K562 (cell line): Measurements from ENCODE around the gene AP4S1. TPM values are rescaled to one million over a fixed set of nuclear protein-coding genes. Genes with fewer than 3 reads are reported as not detected.
A peak's percentile ranks its signal among the peaks of the same experiment; 100 is the strongest.

Experiments
- microRNA counts: library from miRNA; unstranded; fragments of <30 nt; microRNA quantifications from one replicate; lab custom pipeline; 2016
- microRNA-seq: library from miRNA; unstranded; fragments of <30 nt; microRNA quantifications from one replicate; pipeline ENCODE4, GENCODE V29; 2018; ENCODE audit warnings: borderline microRNAs expressed
- polyA plus RNA-seq, 8 experiments: library from polyadenylated mRNA; depleted of rRNA in 4 of 8; stranded (reverse) in 5 of 8; unstranded in 3 of 8; fragments of >200 nt; fragmentation: Nextera tagmentation in 2 of 8; fragmentation: Illumina TruSeq in 1 of 8; extraction: Ambion mirVana in 2 of 8; extraction: Trizol in 1 of 8; gene quantifications; 2 replicates each; pipeline versions ENCODE4 v1.2.1 to v1.2.3, GENCODE V29; 2011 to 2014; ENCODE audit warnings: inconsistent platforms in 1 of 8, missing spikeins in 1 of 8
- small RNA-seq: library from RNA; depleted of rRNA; stranded (forward); fragments of <200 nt; gene quantifications from one replicate; pipeline ENCODE3, GENCODE V24; 2014
- total RNA-seq, 7 experiments: library from RNA; depleted of rRNA in 6 of 7; stranded (reverse); fragments of >200 nt in 6 of 7; fragmentation: Illumina TruSeq in 2 of 7; extraction: Trizol in 2 of 7; gene quantifications; 2 replicates each; pipeline versions ENCODE4 v1.2.1 to v1.2.3, GENCODE V29; 2011 to 2021; ENCODE audit warnings: low replicate concordance in 1 of 7

The AP4S1 gene
- total and polyA plus RNA-seq, 9 of the 15 experiments (the other 6 are each of a cell fraction or from before 2014, with no cell fraction given) = 3.7 to 7.8 (median 5.9) TPM

MicroRNA genes within 50 kb of the gene (microRNA counts, 767-probe panel; counts per million panel counts)
- 1,139 counts per million, percentile 25 among the panel's probes with 10 or more counts for microRNA hsa-miR-624-3p (lab: Ali Mortazavi, UCI)

Small RNAs within 50 kb of the gene (microRNA-seq; reads per million reads assigned to microRNA genes)
- 51.3 reads per million, percentile 74 among the genes with 10 or more reads in this experiment for gene MIR624

Small RNAs within 50 kb of the gene (small RNA-seq; reads per million reads assigned to genes)
- 2.6 reads per million, percentile 86 among the genes with 10 or more reads in this experiment for gene MIR624
- gene RNU6-541P = not detected

Other genes starting within 250 kb of the AP4S1 start
- gene COCH, start 151.1 kb upstream of the AP4S1 start, total RNA-seq (2014; rRNA removed) = 64.8 and 70.0 TPM in 2 replicates
- 88.6 and 91.9 TPM in 2 replicates for gene COCH, start 151.1 kb upstream of the AP4S1 start, total RNA-seq (2014; rRNA removed; fragmentation: Illumina TruSeq; extraction: Trizol)
- 69.3 and 69.7 TPM in 2 replicates for gene COCH, start 151.1 kb upstream of the AP4S1 start, total RNA-seq (2015; rRNA removed; fragmentation: Illumina TruSeq; extraction: Trizol)
- gene COCH, start 151.1 kb upstream of the AP4S1 start, total RNA-seq (2021) = 64.0 and 65.7 TPM in 2 replicates
- gene COCH, start 151.1 kb upstream of the AP4S1 start, polyA plus RNA-seq (2011; rRNA removed) = 113 and 141 TPM in 2 replicates
- gene COCH, start 151.1 kb upstream of the AP4S1 start, polyA plus RNA-seq (2014; fragmentation: Illumina TruSeq; extraction: Trizol) = 80.9 and 95.3 TPM in 2 replicates
- 10 to 100 TPM; 27.0 to 36.8 TPM for gene COCH, start 151.1 kb upstream of the AP4S1 start, polyA plus RNA-seq (2014; fragmentation: Nextera tagmentation; extraction: Ambion mirVana)
- 72.1 and 82.6 TPM in 2 replicates for gene COCH, start 151.1 kb upstream of the AP4S1 start, polyA plus RNA-seq (2014; rRNA removed)
- 18.0 and 25.7 TPM in 2 replicates for gene STRN3, start 730 bp downstream of the AP4S1 start, total RNA-seq (2014; rRNA removed)
- 29.1 and 35.7 TPM in 2 replicates for gene STRN3, start 730 bp downstream of the AP4S1 start, total RNA-seq (2014; rRNA removed; fragmentation: Illumina TruSeq; extraction: Trizol)
- 23.7 and 24.7 TPM in 2 replicates for gene STRN3, start 730 bp downstream of the AP4S1 start, total RNA-seq (2015; rRNA removed; fragmentation: Illumina TruSeq; extraction: Trizol)
- 17.6 and 19.9 TPM in 2 replicates for gene STRN3, start 730 bp downstream of the AP4S1 start, total RNA-seq (2021)
- 16.0 and 16.7 TPM in 2 replicates for gene STRN3, start 730 bp downstream of the AP4S1 start, polyA plus RNA-seq (2011; rRNA removed)
- 9.7 and 10.8 TPM in 2 replicates for gene STRN3, start 730 bp downstream of the AP4S1 start, polyA plus RNA-seq (2014; fragmentation: Illumina TruSeq; extraction: Trizol)
- gene STRN3, start 730 bp downstream of the AP4S1 start, polyA plus RNA-seq (2014; fragmentation: Nextera tagmentation; extraction: Ambion mirVana) = 1 to 10 TPM; 5.9 to 6.2 TPM
- gene STRN3, start 730 bp downstream of the AP4S1 start, polyA plus RNA-seq (2014; rRNA removed) = 5.6 and 14.0 TPM in 2 replicates
- gene HECTD1, start 182.1 kb downstream of the AP4S1 start, total RNA-seq (2014; rRNA removed) = 78.1 and 78.8 TPM in 2 replicates
- gene HECTD1, start 182.1 kb downstream of the AP4S1 start, total RNA-seq (2014; rRNA removed; fragmentation: Illumina TruSeq; extraction: Trizol) = 111 and 118 TPM in 2 replicates
- 101 and 107 TPM in 2 replicates for gene HECTD1, start 182.1 kb downstream of the AP4S1 start, total RNA-seq (2015; rRNA removed; fragmentation: Illumina TruSeq; extraction: Trizol)
- 90.4 and 90.9 TPM in 2 replicates for gene HECTD1, start 182.1 kb downstream of the AP4S1 start, total RNA-seq (2021)
- 91.9 and 96.3 TPM in 2 replicates for gene HECTD1, start 182.1 kb downstream of the AP4S1 start, polyA plus RNA-seq (2011; rRNA removed)
- gene HECTD1, start 182.1 kb downstream of the AP4S1 start, polyA plus RNA-seq (2014; fragmentation: Illumina TruSeq; extraction: Trizol) = 56.5 and 62.8 TPM in 2 replicates
- 10 to 100 TPM; 27.9 to 37.2 TPM for gene HECTD1, start 182.1 kb downstream of the AP4S1 start, polyA plus RNA-seq (2014; fragmentation: Nextera tagmentation; extraction: Ambion mirVana)
- 47.9 and 48.0 TPM in 2 replicates for gene HECTD1, start 182.1 kb downstream of the AP4S1 start, polyA plus RNA-seq (2014; rRNA removed)